Thoracic aorta (tissue), 2 donors: ENCODE data around the gene ACCS. TPM values are rescaled to one million over a fixed set of nuclear protein-coding genes. Genes with fewer than 3 reads are reported as not detected.

Source experiments
- ATAC-seq: fragments of 150-250 bp; one replicate; pipeline ENCODE4 v1.8.0; 2017; ENCODE audit warnings: low read depth; ENCODE audit not compliant: insufficient number of reproducible peaks, low FRiP score
- DNase-seq: peaks from one replicate; pipeline ENCODE4 v3.0.0-alpha.2; 2020; ENCODE audit warnings: low spot score
- H3K27ac ChIP-seq, 2 donors: fragments of 200-600 bp; sonication (generic); 1 replicate in 1 of 2; 2 replicates in 1 of 2; pipeline ENCODE4 v1.5.1; 2016; ENCODE audit warnings: mild to moderate bottlenecking in 2 of 2, moderate library complexity in 2 of 2
- H3K27me3 ChIP-seq: fragments of 200-600 bp; sonication (generic); replicated peaks from 2 replicates; pipeline ENCODE4 v1.6.0; 2016; ENCODE audit warnings: mild to moderate bottlenecking; ENCODE audit not compliant: insufficient read depth
- H3K36me3 ChIP-seq: fragments of 200-600 bp; sonication (generic); one replicate; pipeline ENCODE4 v1.5.1; 2016
- H3K4me1 ChIP-seq, 2 donors: fragments of 200-600 bp; sonication (generic); 1 replicate in 1 of 2; 2 replicates in 1 of 2; pipeline versions ENCODE4 v1.5.1 to v1.6.0; 2016; ENCODE audit warnings: low read depth in 2 of 2, mild to moderate bottlenecking in 1 of 2; ENCODE audit not compliant: control insufficient read depth in 1 of 2
- H3K4me3 ChIP-seq: fragments of 200-600 bp; sonication (generic); 2 replicates; pipeline ENCODE4 v1.5.1; 2016; ENCODE audit warnings: mild to moderate bottlenecking
- H3K9me3 ChIP-seq: fragments of 200-600 bp; sonication (generic); 2 replicates; pipeline ENCODE4 v1.5.1; 2016
- total RNA-seq, 2 donors: library from RNA; depleted of rRNA; stranded (reverse); fragments of >200 nt; gene quantifications; one replicate each; pipeline versions ENCODE4 v1.1.0 to v1.2.3, GENCODE V29; 2016
- TF ChIP-seq, protein P1 (sequence below): fragments of 200-600 bp; sonication (generic); IDR thresholded peaks from one replicate; pipeline ENCODE4 v1.5.1; 2019; ENCODE audit warnings: antibody characterized with exemption

ACCS gene, protein sequence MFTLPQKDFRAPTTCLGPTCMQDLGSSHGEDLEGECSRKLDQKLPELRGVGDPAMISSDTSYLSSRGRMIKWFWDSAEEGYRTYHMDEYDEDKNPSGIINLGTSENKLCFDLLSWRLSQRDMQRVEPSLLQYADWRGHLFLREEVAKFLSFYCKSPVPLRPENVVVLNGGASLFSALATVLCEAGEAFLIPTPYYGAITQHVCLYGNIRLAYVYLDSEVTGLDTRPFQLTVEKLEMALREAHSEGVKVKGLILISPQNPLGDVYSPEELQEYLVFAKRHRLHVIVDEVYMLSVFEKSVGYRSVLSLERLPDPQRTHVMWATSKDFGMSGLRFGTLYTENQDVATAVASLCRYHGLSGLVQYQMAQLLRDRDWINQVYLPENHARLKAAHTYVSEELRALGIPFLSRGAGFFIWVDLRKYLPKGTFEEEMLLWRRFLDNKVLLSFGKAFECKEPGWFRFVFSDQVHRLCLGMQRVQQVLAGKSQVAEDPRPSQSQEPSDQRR
- 10 to 100 TPM; 32.3 to 32.6 TPM for total RNA-seq

DNA sequence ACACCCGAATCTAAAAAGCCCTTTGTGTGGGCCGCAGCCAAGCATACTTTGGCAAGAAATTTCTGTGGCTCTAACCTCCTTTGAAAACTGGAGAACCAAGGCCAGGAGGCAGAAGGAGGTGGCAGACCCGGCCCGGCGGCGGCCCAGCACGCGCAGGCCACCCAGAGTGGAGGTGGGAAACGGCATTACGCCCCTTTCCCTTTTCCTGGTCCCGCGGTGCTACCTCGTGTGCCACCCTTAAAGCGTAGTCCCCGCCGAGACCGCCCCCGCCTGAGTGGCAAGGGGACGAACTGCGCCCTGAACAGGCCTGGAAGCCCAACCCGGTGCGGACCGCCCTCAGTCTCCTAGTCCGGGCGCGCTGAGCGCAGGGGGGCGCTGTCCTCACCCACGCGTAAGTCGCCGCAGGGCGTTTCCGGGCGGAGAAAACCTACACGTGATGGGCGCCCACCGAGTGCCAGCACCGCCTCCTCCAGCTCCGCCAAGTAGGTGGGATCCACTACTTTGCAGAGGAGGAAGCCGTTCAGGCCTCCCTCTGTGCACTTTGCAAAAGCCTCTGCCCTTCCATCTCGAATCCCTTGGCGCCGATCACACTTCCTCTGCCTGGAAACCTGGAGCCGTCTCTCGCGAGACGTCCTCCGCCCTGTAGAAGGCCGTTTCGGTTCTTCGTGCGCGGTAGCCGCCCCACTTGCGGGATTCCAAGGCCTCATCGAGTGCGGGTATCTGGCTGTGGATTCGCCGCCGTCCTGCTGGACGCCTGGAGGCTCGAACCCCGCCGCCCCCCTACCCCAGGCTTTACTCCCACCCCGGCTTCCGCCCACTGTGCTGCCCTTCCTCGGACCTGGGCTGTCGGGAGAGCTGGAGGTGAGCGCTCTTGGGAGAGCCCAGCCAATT lies at the start of gene ACCS:
ACCS (plus strand) TSS at position 430 of the 891 bp plus-strand sequence. CDS start 1,358 bp downstream, outside the sequence.
- TF ChIP-seq, protein P1, sequence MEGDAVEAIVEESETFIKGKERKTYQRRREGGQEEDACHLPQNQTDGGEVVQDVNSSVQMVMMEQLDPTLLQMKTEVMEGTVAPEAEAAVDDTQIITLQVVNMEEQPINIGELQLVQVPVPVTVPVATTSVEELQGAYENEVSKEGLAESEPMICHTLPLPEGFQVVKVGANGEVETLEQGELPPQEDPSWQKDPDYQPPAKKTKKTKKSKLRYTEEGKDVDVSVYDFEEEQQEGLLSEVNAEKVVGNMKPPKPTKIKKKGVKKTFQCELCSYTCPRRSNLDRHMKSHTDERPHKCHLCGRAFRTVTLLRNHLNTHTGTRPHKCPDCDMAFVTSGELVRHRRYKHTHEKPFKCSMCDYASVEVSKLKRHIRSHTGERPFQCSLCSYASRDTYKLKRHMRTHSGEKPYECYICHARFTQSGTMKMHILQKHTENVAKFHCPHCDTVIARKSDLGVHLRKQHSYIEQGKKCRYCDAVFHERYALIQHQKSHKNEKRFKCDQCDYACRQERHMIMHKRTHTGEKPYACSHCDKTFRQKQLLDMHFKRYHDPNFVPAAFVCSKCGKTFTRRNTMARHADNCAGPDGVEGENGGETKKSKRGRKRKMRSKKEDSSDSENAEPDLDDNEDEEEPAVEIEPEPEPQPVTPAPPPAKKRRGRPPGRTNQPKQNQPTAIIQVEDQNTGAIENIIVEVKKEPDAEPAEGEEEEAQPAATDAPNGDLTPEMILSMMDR: peak; percentile 85
- H3K27me3 ChIP-seq: no peaks in the 10 kb centered on the region
- no peaks in the 10 kb centered on the region for H3K9me3 ChIP-seq
- DNase-seq: peak; percentile 90
- peak within 1 kb of the TSS; percentile 95 for H3K27ac ChIP-seq
- ATAC-seq: peak; percentile 89
- peaks cover under 1% of the 10 kb centered on the region for H3K36me3 ChIP-seq
- peaks cover 4 to 14% of the 10 kb centered on the region in 2 donors for H3K4me1 ChIP-seq
- peak within 1 kb of the TSS; percentile 95 for H3K4me3 ChIP-seq

DNA sequence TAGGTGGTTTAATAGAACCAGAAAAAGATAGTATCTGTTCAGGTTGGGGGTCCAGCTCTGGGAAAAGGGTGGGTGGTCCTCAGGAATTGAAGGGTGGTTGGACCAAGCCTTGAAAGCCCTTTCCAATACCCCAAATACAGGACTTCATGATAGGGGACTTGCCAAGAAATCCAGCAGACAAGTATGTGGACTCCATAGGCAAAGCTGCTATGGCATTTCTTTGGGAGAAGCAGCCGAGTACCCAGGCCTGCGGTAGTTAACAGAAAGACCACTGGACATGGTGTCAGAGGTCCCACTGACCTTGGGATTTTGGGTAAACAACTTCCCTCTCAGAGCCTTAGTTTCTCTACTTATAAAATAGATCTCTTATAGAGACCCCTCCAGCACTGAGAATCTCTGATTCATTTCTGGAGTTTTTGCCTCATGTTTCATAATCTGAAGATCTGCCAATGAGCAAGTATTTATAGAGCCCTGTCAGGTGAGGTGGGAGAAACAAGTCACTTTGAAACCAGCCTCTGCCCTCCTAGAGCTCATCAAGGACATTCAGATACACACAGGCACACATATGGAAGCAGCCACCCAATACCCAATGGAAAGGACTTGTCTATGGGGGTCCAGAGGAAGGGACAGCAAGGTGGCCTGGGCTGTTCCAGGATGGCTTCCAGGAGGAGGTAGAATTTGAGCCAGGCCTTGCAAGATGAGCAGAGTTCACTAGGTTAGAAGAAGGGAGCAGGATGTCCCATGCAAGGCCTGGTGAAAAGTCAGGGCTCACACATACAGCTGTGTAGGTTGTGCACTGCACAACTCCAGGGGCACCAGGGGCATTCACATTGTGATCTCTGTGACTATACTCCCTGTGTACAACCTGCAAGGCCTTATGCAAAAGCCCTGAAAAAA lies 49.3 kb upstream of the ACCS start:
- Histone ChIP-seq H3K4me3 (peak overlapping the region; percentile 26), H3K27ac (peak overlapping the region; percentile 77 to 96), H3K27me3 (no peaks in the 10 kb centered on the region), H3K4me1 (peaks cover 35 to 54% of the 10 kb centered on the region in 2 donors), H3K9me3 (no peaks in the 10 kb centered on the region), H3K36me3 (no peaks in the 10 kb centered on the region)
- ATAC-seq (no peak), DNase-seq (no peak)
- TF ChIP-seq, protein P1: no peak

DNA sequence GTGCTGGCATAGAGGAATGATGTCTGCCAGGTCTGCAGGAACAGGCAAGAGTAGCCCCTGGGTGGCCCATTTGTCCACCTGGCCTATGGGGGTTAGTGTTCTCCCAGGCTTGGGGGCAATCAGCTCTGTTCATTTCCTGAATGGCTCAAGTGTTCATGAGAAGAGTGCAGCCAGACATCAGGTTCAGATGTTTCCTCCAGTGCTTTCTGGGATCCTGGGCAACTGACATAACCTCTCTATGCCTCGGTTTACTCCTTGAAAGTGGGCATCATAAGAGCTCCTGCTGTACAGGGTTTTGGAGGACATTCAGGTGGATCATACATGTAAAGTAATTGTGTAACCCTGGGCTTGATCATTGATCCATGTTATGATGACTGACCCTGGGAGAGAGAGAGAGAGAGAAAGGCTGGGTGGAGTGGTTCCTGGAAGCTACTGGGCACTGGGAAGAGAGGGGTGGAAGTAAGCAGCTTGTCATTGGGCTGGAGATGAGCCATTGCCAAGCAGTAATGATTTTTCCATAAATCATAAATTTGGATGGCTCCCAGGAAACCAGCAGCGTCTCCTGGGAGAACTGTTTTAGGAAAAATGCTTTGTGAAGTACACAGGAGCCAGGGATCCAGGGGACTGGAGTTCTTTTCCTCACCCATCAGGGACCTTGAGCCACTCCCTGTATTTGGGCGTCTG lies 48.5 kb upstream of the ACCS start:
- peak; percentile 50 for ATAC-seq
- DNase-seq: no peak
- Histone ChIP-seq H3K27ac (peak overlapping the region; percentile 77 to 96), H3K27me3 (no peaks in the 10 kb centered on the region), H3K4me3 (no peak overlapping the region), H3K9me3 (no peaks in the 10 kb centered on the region), H3K36me3 (no peaks in the 10 kb centered on the region), H3K4me1 (peaks cover 33 to 50% of the 10 kb centered on the region in 2 donors)
- TF ChIP-seq, protein P1: no peak

DNA sequence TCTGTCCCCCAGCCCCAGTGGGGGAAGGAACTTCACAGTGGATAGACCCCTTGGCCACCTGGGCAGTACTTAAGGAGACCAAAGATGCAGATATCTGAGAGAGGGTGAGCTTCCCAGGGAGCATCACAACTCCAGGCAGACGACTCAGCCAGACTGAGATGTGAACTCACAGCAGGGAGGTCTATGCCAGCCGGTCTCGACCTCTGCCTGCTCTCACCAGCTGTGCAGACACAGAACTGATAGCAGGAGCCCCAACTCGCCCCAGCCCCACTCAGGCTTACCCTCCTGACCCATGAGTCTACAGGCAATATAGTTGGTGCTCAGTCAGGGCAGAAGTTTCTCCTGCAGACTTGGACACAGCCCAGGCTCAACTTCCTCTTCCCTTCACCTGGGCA lies 47.9 kb upstream of the ACCS start:
- TF ChIP-seq, protein P1: no peak
- no peak overlapping the region for H3K4me3 ChIP-seq
- no peaks in the 10 kb centered on the region for H3K9me3 ChIP-seq
- H3K36me3 ChIP-seq: no peaks in the 10 kb centered on the region
- H3K4me1 ChIP-seq: peaks cover 33 to 50% of the 10 kb centered on the region in 2 donors
- ATAC-seq (no peak), DNase-seq (no peak)
- H3K27ac ChIP-seq: peak overlapping the region; percentile 77 to 96
- H3K27me3 ChIP-seq: no peaks in the 10 kb centered on the region
